Measurements from ENCODE around the gene CERS1.

Gene CERS1

GRCh38 chr19:18866800-18867123 lies 29.2 kb downstream of the CERS1 start:
- peaks cover 56% of the 10 kb centered on the region for H4K20me1 ChIP-seq (ENCODE audit: insufficient read depth, low read length)
- H3K79me2 ChIP-seq (ENCODE audit: insufficient read depth, low read length), result peaks cover 2% of the 10 kb centered on the region; the same call in 1 of the 2 replicates
- no peak overlapping the region for H3K4me2 ChIP-seq (ENCODE audit: insufficient read depth, low read length)
- H3K27ac ChIP-seq (ENCODE audit: low read length), result no peak overlapping the region
- no peaks in the 10 kb centered on the region for H3K4me1 ChIP-seq (ENCODE audit: insufficient read depth, low read length)
- no peak for DNase-seq
- no peak overlapping the region for H3K4me3 ChIP-seq (ENCODE audit: low read depth in 1 of 2, low read length in 2 of 2)
- no peaks in the 10 kb centered on the region for H3K9me3 ChIP-seq (ENCODE audit: insufficient read depth, low read length, severe bottlenecking)
- H3K27me3 ChIP-seq (ENCODE audit: insufficient read depth, low read length, poor library complexity), result no peaks in the 10 kb centered on the region
- ATAC-seq (ENCODE audit: insufficient read depth, low read depth), result no peak
- H2AFZ ChIP-seq (ENCODE audit: low read depth, low read length), result no peak overlapping the region
- H3K36me3 ChIP-seq (ENCODE audit: insufficient read depth, low read length), result peaks cover 67% of the 10 kb centered on the region
- TF ChIP-seq, protein P1, sequence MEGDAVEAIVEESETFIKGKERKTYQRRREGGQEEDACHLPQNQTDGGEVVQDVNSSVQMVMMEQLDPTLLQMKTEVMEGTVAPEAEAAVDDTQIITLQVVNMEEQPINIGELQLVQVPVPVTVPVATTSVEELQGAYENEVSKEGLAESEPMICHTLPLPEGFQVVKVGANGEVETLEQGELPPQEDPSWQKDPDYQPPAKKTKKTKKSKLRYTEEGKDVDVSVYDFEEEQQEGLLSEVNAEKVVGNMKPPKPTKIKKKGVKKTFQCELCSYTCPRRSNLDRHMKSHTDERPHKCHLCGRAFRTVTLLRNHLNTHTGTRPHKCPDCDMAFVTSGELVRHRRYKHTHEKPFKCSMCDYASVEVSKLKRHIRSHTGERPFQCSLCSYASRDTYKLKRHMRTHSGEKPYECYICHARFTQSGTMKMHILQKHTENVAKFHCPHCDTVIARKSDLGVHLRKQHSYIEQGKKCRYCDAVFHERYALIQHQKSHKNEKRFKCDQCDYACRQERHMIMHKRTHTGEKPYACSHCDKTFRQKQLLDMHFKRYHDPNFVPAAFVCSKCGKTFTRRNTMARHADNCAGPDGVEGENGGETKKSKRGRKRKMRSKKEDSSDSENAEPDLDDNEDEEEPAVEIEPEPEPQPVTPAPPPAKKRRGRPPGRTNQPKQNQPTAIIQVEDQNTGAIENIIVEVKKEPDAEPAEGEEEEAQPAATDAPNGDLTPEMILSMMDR (IDR thresholded peaks at IDR 0.05; ENCODE audit: borderline replicate concordance, extremely low read depth, low read length, poor library complexity, severe bottlenecking), result no peak
- TF ChIP-seq EZH2 (IDR thresholded peaks at IDR 0.05; ENCODE audit: borderline replicate concordance, low read depth, low read length, severe bottlenecking), result no peak
- no peak overlapping the region for H3K9ac ChIP-seq (ENCODE audit: low read depth, low read length)

DNA sequence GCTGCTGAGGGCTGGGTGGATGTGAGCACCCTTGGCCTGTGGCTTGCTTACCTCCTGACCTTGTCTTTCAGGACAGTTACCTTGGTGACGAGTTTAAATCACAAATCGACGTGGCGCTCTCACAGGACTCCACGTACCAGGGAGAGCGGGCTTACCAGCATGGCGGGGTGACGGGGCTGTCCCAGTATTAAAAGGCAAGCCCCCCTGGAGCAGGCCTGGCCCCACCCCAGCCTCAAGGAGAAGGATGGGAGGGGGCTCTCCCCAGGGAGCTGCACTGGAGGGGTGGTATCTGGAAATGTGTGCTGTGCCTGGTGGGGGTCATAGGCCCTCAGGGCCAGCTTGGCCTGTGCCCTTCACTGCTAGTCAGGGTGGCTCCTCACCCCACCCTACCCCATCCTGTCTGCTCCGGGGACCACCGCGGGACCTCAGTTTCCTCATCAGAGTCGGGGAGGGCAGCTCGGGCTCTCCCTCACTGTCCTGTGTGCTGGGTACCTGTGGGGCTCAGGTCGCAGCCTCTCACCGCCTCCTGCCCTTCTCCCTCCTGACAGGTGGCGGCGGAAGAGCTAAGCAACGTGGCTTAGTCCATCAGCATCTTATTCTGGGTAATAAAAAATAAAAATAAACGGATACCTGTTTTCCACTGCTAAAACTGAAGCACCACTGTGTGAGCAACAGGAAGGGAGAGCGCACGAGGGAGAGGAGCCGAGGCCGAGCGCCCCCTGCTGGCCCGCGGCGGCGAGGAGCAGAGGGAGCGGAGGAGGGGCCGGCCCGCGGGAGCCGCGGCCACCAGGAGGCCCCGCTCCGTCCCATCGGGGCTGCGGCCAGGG lies 29.8 kb downstream of the CERS1 start:
- no peak overlapping the region for H3K4me2 ChIP-seq (ENCODE audit: insufficient read depth, low read length)
- no peaks in the 10 kb centered on the region for H3K27me3 ChIP-seq (ENCODE audit: insufficient read depth, low read length, poor library complexity)
- no peak overlapping the region for H2AFZ ChIP-seq (ENCODE audit: low read depth, low read length)
- H4K20me1 ChIP-seq (ENCODE audit: insufficient read depth, low read length), result peaks cover 61% of the 10 kb centered on the region
- H3K27ac ChIP-seq (ENCODE audit: low read length), result no peak overlapping the region
- no peaks in the 10 kb centered on the region for H3K4me1 ChIP-seq (ENCODE audit: insufficient read depth, low read length)
- no peak overlapping the region for H3K9ac ChIP-seq (ENCODE audit: low read depth, low read length)
- H3K4me3 ChIP-seq (ENCODE audit: low read depth in 1 of 2, low read length in 2 of 2), result no peak overlapping the region
- peaks cover 73% of the 10 kb centered on the region for H3K36me3 ChIP-seq (ENCODE audit: insufficient read depth, low read length)
- peak; percentile 29 for DNase-seq
- H3K9me3 ChIP-seq (ENCODE audit: insufficient read depth, low read length, severe bottlenecking), result no peaks in the 10 kb centered on the region
- TF ChIP-seq EZH2 (IDR thresholded peaks at IDR 0.05; ENCODE audit: borderline replicate concordance, low read depth, low read length, severe bottlenecking), result no peak
- TF ChIP-seq, protein P1 (IDR thresholded peaks at IDR 0.05; ENCODE audit: borderline replicate concordance, extremely low read depth, low read length, poor library complexity, severe bottlenecking), result peak; percentile 77
- ATAC-seq (ENCODE audit: insufficient read depth, low read depth), result peak; percentile 67
- peaks cover 2% of the 10 kb centered on the region; the same call in 1 of the 2 replicates for H3K79me2 ChIP-seq (ENCODE audit: insufficient read depth, low read length)

DNA sequence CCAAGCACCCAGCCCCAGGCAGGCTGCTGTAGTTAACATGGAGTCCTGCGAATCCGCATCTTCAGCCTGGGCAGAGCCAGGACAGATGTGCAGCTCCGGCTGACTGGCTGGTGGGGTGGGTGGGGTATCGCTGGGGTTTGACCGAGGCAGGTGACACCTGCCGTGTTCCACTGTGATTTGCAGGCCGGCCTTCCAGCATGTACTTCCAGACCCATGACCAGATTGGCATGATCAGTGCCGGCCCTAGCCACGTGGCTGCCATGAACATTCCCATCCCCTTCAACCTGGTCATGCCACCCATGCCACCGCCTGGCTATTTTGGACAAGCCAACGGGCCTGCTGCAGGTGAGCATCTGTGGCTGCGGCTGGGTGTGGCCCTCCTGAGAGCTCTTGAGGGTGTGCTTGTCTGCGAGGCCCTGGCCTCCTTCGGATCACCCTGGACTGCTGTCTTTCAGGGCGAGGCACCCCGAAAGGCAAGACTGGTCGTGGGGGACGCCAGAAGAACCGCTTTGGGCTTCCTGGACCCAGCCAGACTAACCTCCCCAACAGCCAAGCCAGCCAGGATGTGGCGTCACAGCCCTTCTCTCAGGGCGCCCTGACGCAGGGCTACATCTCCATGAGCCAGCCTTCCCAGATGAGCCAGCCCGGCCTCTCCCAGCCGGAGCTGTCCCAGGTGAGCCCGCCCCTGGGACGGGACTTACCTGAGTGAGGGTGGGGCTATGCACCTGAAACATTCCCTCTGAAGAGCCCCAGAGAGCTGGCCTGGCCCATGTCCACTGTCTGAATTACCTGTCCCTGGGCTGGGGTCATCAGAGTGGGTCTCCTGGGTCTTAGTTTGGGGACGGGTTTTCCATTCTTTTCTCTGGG lies 30.6 kb downstream of the CERS1 start:
- peaks cover 82% of the 10 kb centered on the region for H3K36me3 ChIP-seq (ENCODE audit: insufficient read depth, low read length)
- ATAC-seq (ENCODE audit: insufficient read depth, low read depth), result no peak
- H4K20me1 ChIP-seq (ENCODE audit: insufficient read depth, low read length), result peaks cover 70% of the 10 kb centered on the region

More for the DNA sequence above, 30.6 kb downstream of the CERS1 start:
- H3K9me3 ChIP-seq (ENCODE audit: insufficient read depth, low read length, severe bottlenecking), result no peaks in the 10 kb centered on the region
- peaks cover 2% of the 10 kb centered on the region; the same call in 1 of the 2 replicates for H3K79me2 ChIP-seq (ENCODE audit: insufficient read depth, low read length)
- no peak overlapping the region for H3K9ac ChIP-seq (ENCODE audit: low read depth, low read length)
- H3K27me3 ChIP-seq (ENCODE audit: insufficient read depth, low read length, poor library complexity), result no peaks in the 10 kb centered on the region
- DNase-seq, result no peak
- H3K27ac ChIP-seq (ENCODE audit: low read length), result no peak overlapping the region
- H2AFZ ChIP-seq (ENCODE audit: low read depth, low read length), result no peak overlapping the region
- TF ChIP-seq, protein P1 (IDR thresholded peaks at IDR 0.05; ENCODE audit: borderline replicate concordance, extremely low read depth, low read length, poor library complexity, severe bottlenecking), result no peak
- no peak for TF ChIP-seq EZH2 (IDR thresholded peaks at IDR 0.05; ENCODE audit: borderline replicate concordance, low read depth, low read length, severe bottlenecking)
- no peak overlapping the region for H3K4me2 ChIP-seq (ENCODE audit: insufficient read depth, low read length)
- no peak overlapping the region for H3K4me3 ChIP-seq (ENCODE audit: low read depth in 1 of 2, low read length in 2 of 2)
- H3K4me1 ChIP-seq (ENCODE audit: insufficient read depth, low read length), result no peaks in the 10 kb centered on the region

Data from DND-41 (cell line).